Measurements from ENCODE around the gene SOX18. TPM values are rescaled to one million over a fixed set of nuclear protein-coding genes. Genes with fewer than 3 reads are reported as not detected.

Gene SOX18
- total RNA-seq, 2 donors from 2014 or later: 0.39 to 1.4 TPM

- no peaks in the 10 kb centered on the region for H3K36me3 Mint-ChIP-seq
- no peaks in the 10 kb centered on the region for H3K9me3 Mint-ChIP-seq
- DNase-seq (ENCODE audit: low spot score in 2 of 2) (no peak), ATAC-seq (no peak)
- H3K27ac Mint-ChIP-seq: peak overlapping the region in 1 of 2 donors; percentile 23
Observed at GRCh38 chr20:64073476-64074183, 24.2 kb upstream of the SOX18 start.

DNA sequence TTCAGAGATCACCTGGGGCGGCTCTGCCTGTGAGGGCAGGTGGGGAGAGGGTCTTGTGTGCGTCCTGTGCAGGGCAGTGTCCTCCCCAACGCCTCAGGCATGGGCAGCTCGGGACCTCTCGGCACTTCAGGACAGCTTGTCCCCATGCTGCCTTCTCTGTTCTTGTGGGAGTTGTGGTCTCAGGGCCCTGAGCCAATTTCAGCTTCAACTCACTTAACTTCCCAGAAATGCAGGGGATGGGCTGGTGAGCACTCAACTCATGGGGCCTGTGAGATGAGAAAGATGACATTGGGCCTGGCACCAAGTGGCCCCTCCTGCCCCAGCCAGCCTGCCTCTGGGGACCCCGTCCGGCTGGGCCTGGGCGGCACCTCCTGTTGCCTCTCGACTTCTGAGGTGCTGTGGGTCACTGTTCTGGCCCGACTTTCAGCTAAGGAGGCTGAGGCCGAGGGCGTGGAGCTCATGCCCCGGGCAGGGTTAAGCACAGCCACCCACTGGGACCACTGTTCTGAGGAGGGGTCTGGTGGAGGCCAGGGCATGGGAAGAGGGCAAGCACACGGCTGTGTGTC, 23.1 kb upstream of the SOX18 start:
- no peaks in the 10 kb centered on the region for H3K36me3 Mint-ChIP-seq

GRCh38 chr20:64071341-64072332, 22.2 kb upstream of the SOX18 start:
- DNase-seq (ENCODE audit: low spot score in 2 of 2) (no peak), ATAC-seq (no peak)
- Mint-ChIP-seq H3K36me3 (no peaks in the 10 kb centered on the region), H3K9me3 (no peaks in the 10 kb centered on the region), H3K27ac (peak overlapping the region; percentile 29 to 83)

More for the DNA sequence above, 23.1 kb upstream of the SOX18 start:
- DNase-seq (ENCODE audit: low spot score in 2 of 2) (no peak), ATAC-seq (no peak)
- Mint-ChIP-seq H3K9me3 (no peaks in the 10 kb centered on the region), H3K27ac (peak overlapping the region in 1 of 2 donors; percentile 83)

DNA sequence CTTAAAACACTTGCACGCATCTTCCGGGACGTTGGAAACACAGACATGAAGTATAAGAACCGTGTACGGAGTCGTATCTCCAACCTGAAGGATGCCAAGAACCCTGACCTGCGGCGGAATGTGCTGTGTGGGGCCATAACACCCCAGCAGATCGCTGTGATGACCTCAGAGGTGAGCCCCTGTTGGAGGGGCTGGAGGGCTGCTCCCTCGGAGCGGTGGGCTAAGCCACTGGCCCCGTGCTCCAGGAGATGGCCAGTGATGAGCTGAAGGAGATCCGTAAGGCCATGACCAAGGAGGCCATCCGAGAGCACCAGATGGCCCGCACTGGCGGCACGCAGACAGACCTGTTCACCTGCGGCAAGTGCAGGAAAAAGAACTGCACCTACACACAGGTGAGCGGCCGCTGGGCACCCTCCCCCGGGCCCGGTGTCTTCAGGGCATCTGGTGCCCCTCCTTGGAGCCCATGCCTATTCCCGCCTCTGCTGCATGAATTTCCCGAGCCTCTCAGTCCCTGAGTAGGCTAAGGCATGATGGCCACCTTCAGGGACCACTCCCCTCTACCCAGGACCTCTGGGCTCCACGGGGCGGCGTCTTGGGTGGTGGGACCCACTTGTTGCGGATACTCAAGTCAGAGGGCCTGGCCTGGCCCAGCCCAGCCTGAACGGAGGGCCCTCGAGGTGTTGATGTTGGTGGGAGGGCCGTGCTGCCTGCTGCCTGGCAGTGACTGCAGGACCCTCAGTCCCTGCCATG, 21.0 kb upstream of the SOX18 start:
- Mint-ChIP-seq H3K9me3 (no peaks in the 10 kb centered on the region), H3K36me3 (no peaks in the 10 kb centered on the region), H3K27ac (peak overlapping the region in 1 of 2 donors; percentile 83)
- no peak for DNase-seq (ENCODE audit: low spot score in 2 of 2)
- no peak for ATAC-seq

DNA sequence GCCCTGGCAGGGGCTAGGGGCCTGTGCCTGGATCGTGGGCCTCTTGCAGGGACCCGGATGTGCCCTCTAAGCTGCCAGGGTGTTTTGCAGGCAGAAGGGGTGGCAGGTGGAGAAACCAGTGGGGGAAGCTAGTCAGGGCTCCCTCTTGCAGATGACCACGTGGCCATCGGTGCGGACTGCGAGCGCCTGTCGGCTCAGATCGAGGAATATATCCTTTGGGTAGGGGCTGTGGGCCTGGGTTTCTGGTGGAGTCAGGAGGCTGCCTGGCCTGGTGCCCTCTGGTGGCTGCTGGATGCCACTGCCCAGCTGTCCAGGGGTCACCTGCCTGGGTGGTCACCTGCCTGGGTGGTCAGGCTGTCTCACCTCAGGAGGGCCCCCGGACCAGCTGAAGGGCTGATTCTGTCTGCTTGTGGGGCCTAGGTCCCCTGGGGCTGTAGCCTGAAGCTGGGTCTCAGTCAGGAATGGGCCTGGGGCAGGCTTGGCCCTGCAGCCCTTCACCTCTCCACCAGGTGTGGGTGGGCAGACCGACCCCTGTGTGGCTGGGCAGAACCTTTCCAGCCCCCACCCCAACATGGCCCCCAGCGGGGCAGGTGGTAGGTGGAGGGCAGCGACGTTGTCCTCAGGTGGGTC, 20.3 kb upstream of the SOX18 start:
- Mint-ChIP-seq H3K27ac (no peak overlapping the region), H3K9me3 (no peaks in the 10 kb centered on the region), H3K36me3 (no peaks in the 10 kb centered on the region)
- no peak for ATAC-seq
- DNase-seq (ENCODE audit: low spot score in 2 of 2): no peak

GRCh38 chr20:64069209-64069613, 19.8 kb upstream of the SOX18 start:
- ATAC-seq (no peak), DNase-seq (ENCODE audit: low spot score in 2 of 2) (no peak)
- Mint-ChIP-seq H3K9me3 (no peaks in the 10 kb centered on the region), H3K27ac (no peak overlapping the region), H3K36me3 (no peaks in the 10 kb centered on the region)

- Mint-ChIP-seq H3K36me3 (no peaks in the 10 kb centered on the region), H3K27ac (peak overlapping the region in 1 of 2 donors; percentile 44), H3K9me3 (no peaks in the 10 kb centered on the region)
- DNase-seq (ENCODE audit: low spot score in 2 of 2) (no peak), ATAC-seq (no peak)
Observed at GRCh38 chr20:64068386-64069208, 19.2 kb upstream of the SOX18 start.

- DNase-seq (ENCODE audit: low spot score in 2 of 2) (no peak), ATAC-seq (no peak)
- Mint-ChIP-seq H3K36me3 (no peaks in the 10 kb centered on the region), H3K27ac (peak overlapping the region in 1 of 2 donors; percentile 82), H3K9me3 (no peaks in the 10 kb centered on the region)
Observed at GRCh38 chr20:64067733-64068307, 18.4 kb upstream of the SOX18 start.

DNA sequence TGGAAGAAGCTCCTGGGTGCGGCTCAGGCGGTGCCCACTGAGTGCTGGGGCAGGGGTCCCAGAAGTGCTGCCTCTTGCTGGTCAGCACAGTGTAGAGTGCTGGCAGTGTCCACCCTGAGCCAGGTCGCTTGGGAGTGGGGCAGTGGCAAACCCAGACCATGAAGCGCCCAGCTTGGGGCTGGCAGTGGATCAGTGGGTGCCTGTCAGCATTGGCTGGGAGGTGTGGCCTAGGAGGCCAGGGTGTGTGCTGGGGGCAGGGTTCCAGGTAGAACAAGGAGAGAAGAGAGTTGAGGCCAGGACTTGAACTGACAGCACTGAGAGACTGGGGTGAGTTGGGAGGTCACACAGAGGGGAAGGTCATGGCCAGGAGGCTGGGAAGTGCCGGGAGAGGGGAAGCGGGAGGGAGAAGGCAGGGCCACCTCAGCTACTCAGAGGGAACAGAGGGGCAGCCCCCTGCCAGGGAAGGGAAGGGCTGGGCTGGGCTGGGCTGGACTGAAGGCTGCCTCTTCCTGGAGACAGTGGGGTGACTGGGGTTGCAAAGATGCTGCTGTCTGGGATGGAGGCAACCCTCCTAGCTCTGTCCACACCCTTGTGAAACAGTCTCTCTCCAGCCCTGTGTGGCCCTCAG, 17.7 kb upstream of the SOX18 start:
- ATAC-seq (no peak), DNase-seq (ENCODE audit: low spot score in 2 of 2) (no peak)
- Mint-ChIP-seq H3K9me3 (no peaks in the 10 kb centered on the region), H3K27ac (peak overlapping the region; percentile 50 to 72), H3K36me3 (no peaks in the 10 kb centered on the region)

GRCh38 chr20:64065974-64066343, 16.5 kb upstream of the SOX18 start:
- DNase-seq (ENCODE audit: low spot score in 2 of 2) (peak; percentile 64 to 81), ATAC-seq (peak; percentile 64 to 77)
- Mint-ChIP-seq H3K36me3 (no peaks in the 10 kb centered on the region), H3K9me3 (no peaks in the 10 kb centered on the region), H3K27ac (peak overlapping the region; percentile 73 to 87)

DNA sequence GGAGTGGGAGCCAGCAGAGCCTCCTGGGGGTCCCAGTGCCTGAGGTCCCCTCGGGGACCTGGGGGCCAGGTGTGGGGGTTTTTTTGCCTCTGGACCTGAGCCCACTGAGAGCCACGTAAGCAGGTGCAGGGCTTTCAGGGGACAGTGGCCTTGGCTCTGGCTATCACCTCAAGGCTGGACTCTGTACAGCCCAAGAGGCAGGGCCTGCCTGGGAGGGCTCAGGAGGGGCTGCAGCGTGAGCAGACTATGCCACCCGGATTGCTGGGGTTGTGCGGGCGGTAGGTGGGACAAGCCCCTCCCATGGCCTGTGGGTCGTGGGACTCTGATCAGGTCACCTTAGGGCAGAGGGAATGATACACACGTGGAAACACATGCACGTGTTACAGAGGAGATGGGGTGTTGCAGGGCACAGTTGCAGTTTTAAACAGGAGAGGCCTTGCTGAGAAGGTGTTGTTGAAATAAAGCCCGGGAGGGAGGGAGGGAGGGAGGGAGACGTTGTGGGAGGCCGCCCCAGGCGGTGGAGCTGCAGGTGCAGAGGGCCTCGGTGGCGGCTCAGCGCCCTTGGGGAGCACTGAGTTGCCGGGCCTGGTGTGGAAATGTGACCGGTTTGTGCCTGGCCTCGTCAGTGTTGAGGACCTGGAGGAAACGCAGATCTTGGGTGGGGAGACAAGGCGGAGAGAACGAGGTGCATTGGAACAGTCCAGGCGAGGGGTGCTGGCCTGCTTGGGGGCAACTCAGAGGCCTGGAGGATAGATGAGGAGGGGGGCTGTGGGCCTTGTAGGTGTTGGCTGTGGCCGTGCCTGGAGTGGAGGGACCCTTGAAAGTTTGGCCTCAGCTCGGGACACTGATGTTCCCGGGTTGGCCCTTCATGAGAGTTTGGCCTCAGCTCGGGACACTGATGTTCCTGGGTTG, 15.9 kb upstream of the SOX18 start:
- no peak for DNase-seq (ENCODE audit: low spot score in 2 of 2)
- H3K9me3 Mint-ChIP-seq: no peaks in the 10 kb centered on the region
- H3K27ac Mint-ChIP-seq: peak overlapping the region; percentile 73 to 87
- no peaks in the 10 kb centered on the region for H3K36me3 Mint-ChIP-seq
- no peak for ATAC-seq

DNA sequence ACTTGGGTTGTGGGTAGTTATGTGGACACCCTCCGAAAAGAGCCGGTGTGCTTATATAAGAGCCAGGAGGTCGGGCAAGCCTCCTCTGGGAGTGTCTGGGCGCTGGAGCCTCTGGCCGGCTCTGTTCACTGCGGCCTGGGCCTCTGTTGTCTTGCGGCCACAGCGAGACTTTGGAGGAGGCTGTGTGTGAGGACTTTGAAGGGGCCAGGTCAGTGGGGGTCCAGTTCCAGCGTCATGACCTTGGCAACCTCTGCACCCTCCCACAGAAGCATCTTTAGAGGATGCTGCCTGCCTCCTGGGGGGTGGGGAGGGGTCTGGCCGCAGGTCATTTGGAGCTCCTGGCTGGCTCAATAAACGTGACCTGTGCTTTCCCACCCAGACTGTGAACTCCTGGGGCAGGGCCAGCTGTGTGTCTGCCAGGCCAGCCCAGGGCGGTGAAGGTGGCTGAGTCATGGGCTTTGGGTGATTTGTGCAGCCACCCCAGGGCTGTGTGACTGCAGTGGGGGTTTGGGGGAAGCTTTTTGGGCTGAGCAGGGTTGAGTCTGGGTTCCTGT, 14.8 kb upstream of the SOX18 start:
- ATAC-seq: no peak
- H3K36me3 Mint-ChIP-seq: no peaks in the 10 kb centered on the region
- H3K9me3 Mint-ChIP-seq: no peaks in the 10 kb centered on the region
- peak overlapping the region; percentile 66 to 93 for H3K27ac Mint-ChIP-seq
- DNase-seq (ENCODE audit: low spot score in 2 of 2): no peak

GRCh38 chr20:64063389-64064144, 14.1 kb upstream of the SOX18 start:
- ATAC-seq: peak; percentile 17 to 19
- no peaks in the 10 kb centered on the region for H3K9me3 Mint-ChIP-seq
- peak overlapping the region; percentile 66 to 93 for H3K27ac Mint-ChIP-seq
- H3K36me3 Mint-ChIP-seq: no peaks in the 10 kb centered on the region
- DNase-seq (ENCODE audit: low spot score in 2 of 2): no peak
